ENCODE measurements around the gene PAX8.

The PAX8 gene

DNA sequence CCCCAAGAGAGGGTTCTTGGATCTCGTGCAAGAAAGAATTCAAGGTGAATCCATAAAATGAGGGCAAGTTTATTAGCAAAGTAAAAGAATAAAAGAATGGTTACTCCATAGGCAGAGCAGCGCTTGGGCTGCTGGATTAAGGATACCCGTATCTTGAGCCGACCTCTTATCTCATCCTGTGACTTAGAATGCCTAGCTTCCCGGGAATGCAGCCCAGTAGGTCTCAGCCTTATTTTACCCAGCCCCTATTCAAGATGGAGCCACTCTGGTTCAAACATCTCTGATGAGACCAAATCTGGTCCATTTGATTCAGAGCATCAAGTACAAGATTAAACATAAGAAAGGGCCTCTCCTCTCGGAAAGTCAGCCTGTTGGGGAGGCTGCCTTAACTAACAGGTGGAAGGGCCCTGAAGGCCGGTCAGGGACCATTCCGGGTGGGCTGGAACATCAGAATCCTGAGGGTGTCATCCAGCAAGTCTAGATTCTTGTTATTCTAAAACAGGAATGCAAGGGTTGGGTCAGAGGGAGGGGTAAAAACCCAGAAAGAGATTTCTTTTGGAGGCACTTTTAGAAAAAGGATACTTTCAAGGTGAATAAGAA is 99.2 kb downstream of the PAX8 start:
- H3K4me3 ChIP-seq (ENCODE audit: low read depth, low read length) = no peak overlapping the region
- no peaks in the 10 kb centered on the region for H3K4me1 ChIP-seq (ENCODE audit: control insufficient read depth, insufficient read depth, low read length)
- TF ChIP-seq HOXC10 (CRISPR knock-in tag; IDR thresholded peaks at IDR 0.05) (no peak), BCL11A (tag by site-specific recombination; IDR thresholded peaks at IDR 0.05; ENCODE audit: low read depth) (no peak), ZNF629 (tag by site-specific recombination; IDR thresholded peaks at IDR 0.05) (no peak), KLF7 (tag by site-specific recombination; IDR thresholded peaks at IDR 0.05; ENCODE audit: borderline replicate concordance) (no peak), TCF7L2 (IDR thresholded peaks at IDR 0.05; ENCODE audit: borderline replicate concordance, low read depth, low read length) (no peak), ZNF555 (tag by site-specific recombination; conservative IDR thresholded peaks at IDR 0.05) (no peak), ZEB2 (tag by site-specific recombination; IDR thresholded peaks at IDR 0.05) (no peak), ZNF248 (tag by site-specific recombination; IDR thresholded peaks at IDR 0.05) (no peak), REPIN1 (tag by site-specific recombination; IDR thresholded peaks at IDR 0.05; ENCODE audit: low read depth) (no peak)
- TF ChIP-seq, protein P1, sequence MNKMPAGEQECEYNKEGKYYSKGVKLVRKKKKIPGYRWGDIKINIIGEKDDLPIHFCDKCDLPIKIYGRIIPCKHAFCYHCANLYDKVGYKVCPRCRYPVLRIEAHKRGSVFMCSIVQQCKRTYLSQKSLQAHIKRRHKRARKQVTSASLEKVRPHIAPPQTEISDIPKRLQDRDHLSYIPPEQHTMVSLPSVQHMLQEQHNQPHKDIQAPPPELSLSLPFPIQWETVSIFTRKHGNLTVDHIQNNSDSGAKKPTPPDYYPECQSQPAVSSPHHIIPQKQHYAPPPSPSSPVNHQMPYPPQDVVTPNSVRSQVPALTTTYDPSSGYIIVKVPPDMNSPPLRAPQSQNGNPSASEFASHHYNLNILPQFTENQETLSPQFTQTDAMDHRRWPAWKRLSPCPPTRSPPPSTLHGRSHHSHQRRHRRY (tag by site-specific recombination; IDR thresholded peaks at IDR 0.05) = no peak
- TF ChIP-seq, protein P2, sequence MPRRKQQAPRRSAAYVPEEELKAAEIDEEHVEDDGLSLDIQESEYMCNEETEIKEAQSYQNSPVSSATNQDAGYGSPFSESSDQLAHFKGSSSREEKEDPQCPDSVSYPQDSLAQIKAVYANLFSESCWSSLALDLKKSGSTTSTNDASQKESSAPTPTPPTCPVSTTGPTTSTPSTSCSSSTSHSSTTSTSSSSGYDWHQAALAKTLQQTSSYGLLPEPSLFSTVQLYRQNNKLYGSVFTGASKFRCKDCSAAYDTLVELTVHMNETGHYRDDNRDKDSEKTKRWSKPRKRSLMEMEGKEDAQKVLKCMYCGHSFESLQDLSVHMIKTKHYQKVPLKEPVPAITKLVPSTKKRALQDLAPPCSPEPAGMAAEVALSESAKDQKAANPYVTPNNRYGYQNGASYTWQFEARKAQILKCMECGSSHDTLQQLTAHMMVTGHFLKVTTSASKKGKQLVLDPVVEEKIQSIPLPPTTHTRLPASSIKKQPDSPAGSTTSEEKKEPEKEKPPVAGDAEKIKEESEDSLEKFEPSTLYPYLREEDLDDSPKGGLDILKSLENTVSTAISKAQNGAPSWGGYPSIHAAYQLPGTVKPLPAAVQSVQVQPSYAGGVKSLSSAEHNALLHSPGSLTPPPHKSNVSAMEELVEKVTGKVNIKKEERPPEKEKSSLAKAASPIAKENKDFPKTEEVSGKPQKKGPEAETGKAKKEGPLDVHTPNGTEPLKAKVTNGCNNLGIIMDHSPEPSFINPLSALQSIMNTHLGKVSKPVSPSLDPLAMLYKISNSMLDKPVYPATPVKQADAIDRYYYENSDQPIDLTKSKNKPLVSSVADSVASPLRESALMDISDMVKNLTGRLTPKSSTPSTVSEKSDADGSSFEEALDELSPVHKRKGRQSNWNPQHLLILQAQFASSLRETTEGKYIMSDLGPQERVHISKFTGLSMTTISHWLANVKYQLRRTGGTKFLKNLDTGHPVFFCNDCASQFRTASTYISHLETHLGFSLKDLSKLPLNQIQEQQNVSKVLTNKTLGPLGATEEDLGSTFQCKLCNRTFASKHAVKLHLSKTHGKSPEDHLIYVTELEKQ (tag by site-specific recombination; IDR thresholded peaks at IDR 0.05; ENCODE audit: borderline replicate concordance) = no peak
- TF ChIP-seq, protein P3, sequence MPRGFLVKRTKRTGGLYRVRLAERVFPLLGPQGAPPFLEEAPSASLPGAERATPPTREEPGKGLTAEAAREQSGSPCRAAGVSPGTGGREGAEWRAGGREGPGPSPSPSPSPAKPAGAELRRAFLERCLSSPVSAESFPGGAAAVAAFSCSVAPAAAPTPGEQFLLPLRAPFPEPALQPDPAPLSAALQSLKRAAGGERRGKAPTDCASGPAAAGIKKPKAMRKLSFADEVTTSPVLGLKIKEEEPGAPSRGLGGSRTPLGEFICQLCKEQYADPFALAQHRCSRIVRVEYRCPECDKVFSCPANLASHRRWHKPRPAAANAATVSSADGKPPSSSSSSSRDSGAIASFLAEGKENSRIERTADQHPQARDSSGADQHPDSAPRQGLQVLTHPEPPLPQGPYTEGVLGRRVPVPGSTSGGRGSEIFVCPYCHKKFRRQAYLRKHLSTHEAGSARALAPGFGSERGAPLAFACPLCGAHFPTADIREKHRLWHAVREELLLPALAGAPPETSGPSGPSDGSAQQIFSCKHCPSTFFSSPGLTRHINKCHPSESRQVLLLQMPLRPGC (tag by site-specific recombination; IDR thresholded peaks at IDR 0.05) = no peak
- no peaks in the 10 kb centered on the region for H3K36me3 ChIP-seq (ENCODE audit: control insufficient read depth in 2 of 2, insufficient read depth in 1 of 2, low read length in 2 of 2)
- CTCF ChIA-PET = interaction anchor here (0.9 kb wide), 2 partner anchors 20 to 41 kb away, joined by 3 read pairs; no protein-coding TSS in a partner anchor
- POLR2A ChIA-PET = interaction anchor here (0.5 kb wide), 1 partner anchor 24 kb away, joined by 7 read pairs; no protein-coding TSS in a partner anchor
- H3K9me3 ChIP-seq (ENCODE audit: control insufficient read depth, insufficient read depth, low read depth, low read length) = no peaks in the 10 kb centered on the region
- no peak overlapping the region for H3K27ac ChIP-seq (ENCODE audit: extremely low read depth, low read depth, low read length)

DNA sequence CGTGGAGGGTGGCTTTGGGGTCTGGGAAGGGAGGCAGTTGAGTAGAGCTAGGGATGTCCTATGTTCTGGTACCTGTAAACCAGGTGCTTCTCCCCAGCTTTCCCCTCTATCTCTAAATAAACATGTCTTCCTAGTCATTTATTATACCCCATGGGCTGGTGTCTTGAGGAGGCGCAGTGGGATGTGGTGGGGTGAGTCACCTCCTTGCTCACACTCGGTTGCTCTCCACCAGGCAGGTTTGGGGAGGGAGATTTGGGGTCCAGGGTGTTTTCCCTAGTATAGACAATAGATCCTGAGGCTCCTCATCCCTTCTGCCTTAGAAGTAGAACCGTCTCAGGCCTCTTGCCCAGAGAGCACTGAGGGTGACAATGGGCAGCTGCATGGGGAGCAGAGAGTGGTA is 99.8 kb downstream of the PAX8 start:
- Histone ChIP-seq H3K27ac (ENCODE audit: extremely low read depth, low read depth, low read length) (no peak overlapping the region), H3K9me3 (ENCODE audit: control insufficient read depth, insufficient read depth, low read depth, low read length) (no peaks in the 10 kb centered on the region), H3K4me3 (ENCODE audit: low read depth, low read length) (no peak overlapping the region), H3K4me1 (ENCODE audit: control insufficient read depth, insufficient read depth, low read length) (no peaks in the 10 kb centered on the region), H3K36me3 (ENCODE audit: control insufficient read depth in 2 of 2, insufficient read depth in 1 of 2, low read length in 2 of 2) (no peaks in the 10 kb centered on the region)
- TF ChIP-seq ZNF843 (tag by site-specific recombination; IDR thresholded peaks at IDR 0.05) (no peak), ZBTB21 (tag by site-specific recombination; IDR thresholded peaks at IDR 0.05) (no peak), SP7 (tag by site-specific recombination; IDR thresholded peaks at IDR 0.05) (no peak), ZNF837 (tag by site-specific recombination; IDR thresholded peaks at IDR 0.05) (no peak), ZNF521 (tag by site-specific recombination; IDR thresholded peaks at IDR 0.05) (no peak)
- TF ChIP-seq, protein P3 (tag by site-specific recombination; IDR thresholded peaks at IDR 0.05) = no peak
- POLR2A ChIA-PET = no interaction called here
- CTCF ChIA-PET = interaction anchor here (0.9 kb wide), 1 partner anchor 40 kb away, joined by 3 read pairs; no protein-coding TSS in a partner anchor
